ENCODE data around the gene PLEKHH1. TPM values are rescaled to one million over a fixed set of nuclear protein-coding genes. Genes with fewer than 3 reads are reported as not detected.

The PLEKHH1 gene
- total and polyA plus RNA-seq, 2 of the 8 experiments (the other 6 are each of a cell fraction or from before 2014, with no cell fraction given): 28.3 to 33.3 TPM

GRCh38 chr14:67524634-67524963, 8.5 kb upstream of the PLEKHH1 start:
- Histone ChIP-seq H4K8ac (ENCODE audit: extremely low read depth, insufficient read depth, low read length) (no peak overlapping the region), H3K27ac (ENCODE audit: low read depth, low read length) (no peak overlapping the region), H3K36me3 (ENCODE audit: control insufficient read depth in 2 of 4, insufficient read depth in 4 of 4, low read length in 3 of 4) (no peaks in the 10 kb centered on the region), H3K23ac (ENCODE audit: insufficient read length) (no peak overlapping the region), H2BK5ac (ENCODE audit: low read depth, low read length) (no peak overlapping the region), H2BK12ac (ENCODE audit: low read depth, low read length) (no peak overlapping the region), H4K20me1 (replicated peaks in 1 of 2; ENCODE audit: control insufficient read depth in 1 of 2, insufficient read depth in 2 of 2, low read length in 2 of 2) (no peaks in the 10 kb centered on the region), H3K4me2 (ENCODE audit: insufficient read depth in 1 of 2, low read depth in 2 of 2, low read length in 2 of 2) (no peak overlapping the region), H3K27me3 (replicated peaks in 1 of 4; ENCODE audit: control insufficient read depth in 3 of 4, extremely low read depth in 1 of 4, insufficient read depth in 3 of 4, low read length in 3 of 4) (no peaks in the 10 kb centered on the region), H3K18ac (ENCODE audit: extremely low read depth, low read length) (no peak overlapping the region), H3K14ac (ENCODE audit: insufficient read length) (no peak overlapping the region), H2BK15ac (ENCODE audit: low read length) (no peak overlapping the region), H2BK20ac (ENCODE audit: low read length) (no peak overlapping the region), H3K79me2 (ENCODE audit: control insufficient read depth in 1 of 2, insufficient read depth in 2 of 2, low read length in 2 of 2) (no peaks in the 10 kb centered on the region), H3K79me1 (ENCODE audit: low read depth, low read length) (no peaks in the 10 kb centered on the region), H4K5ac (ENCODE audit: insufficient read length, low read depth, low read length) (no peak overlapping the region), H3K4me3 (ENCODE audit: extremely low read depth in 1 of 4, insufficient read depth in 2 of 4, low read depth in 3 of 4, low read length in 4 of 4) (no peak overlapping the region), H3K9ac (replicated peaks in 1 of 4; ENCODE audit: extremely low read depth in 1 of 4, low read depth in 3 of 4, low read length in 3 of 4) (no peak overlapping the region), H3K23me2 (ENCODE audit: low read depth, low read length) (no peaks in the 10 kb centered on the region), H3K56ac (replicated peaks; ENCODE audit: insufficient read length, low read depth, low read length) (no peak overlapping the region), H3K4me1 (replicated peaks in 1 of 4; ENCODE audit: control insufficient read depth in 3 of 4, insufficient read depth in 4 of 4, low read length in 3 of 4) (no peaks in the 10 kb centered on the region; a peak in 1 of 7 replicates), H3K9me3 (ENCODE audit: insufficient read depth in 2 of 2, low read depth in 1 of 2, low read length in 1 of 2) (no peaks in the 10 kb centered on the region), H3K4ac (replicated peaks; ENCODE audit: insufficient read length, low read depth, low read length) (no peak overlapping the region), H2BK120ac (replicated peaks; ENCODE audit: low read depth, low read length) (no peak overlapping the region), H2AFZ (ENCODE audit: low read length) (no peak overlapping the region), H2AK5ac (ENCODE audit: low read depth, low read length) (no peak overlapping the region), H4K91ac (replicated peaks; ENCODE audit: insufficient read length, low read length) (no peak overlapping the region)
- ChIA-PET CTCF (ENCODE audit: partially characterized antibody) (interaction anchor here (1.0 to 43.6 kb wide), 8 partner anchors 10 to 121 kb away, joined by 3 to 924 read pairs (median 8); no protein-coding TSS in a partner anchor), POLR2A (ENCODE audit: partially characterized antibody) (interaction anchor here (0.7 to 1.1 kb wide), 2 partner anchors 8 to 17 kb away, joined by 3 to 4 read pairs; partner anchors contain the start of gene PLEKHH1)
- 84% methylated on average over 3 of the region's 3 CpGs; no CpG with 5 or more reads in 1 of the 2 experiments for WGBS, 2 experiments (ENCODE audit: extremely low coverage in 1 of 2, insufficient coverage in 1 of 2, insufficient read length in 1 of 2, insufficient replicate concordance in 2 of 2, low coverage in 1 of 2, low lambda C conversion rate in 2 of 2, missing lambda C conversion rate in 1 of 2)
- no peak for DNase-seq (ENCODE audit: low read depth in 1 of 2, low spot score in 2 of 2)
- TF ChIP-seq KDM5A (IDR thresholded peaks at IDR 0.05; ENCODE audit: low read length) (no peak), TAF1 (IDR thresholded peaks at IDR 0.05; ENCODE audit: low read depth, low read length) (no peak), HDAC6 (IDR thresholded peaks at IDR 0.05; ENCODE audit: low read depth, low read length) (no peak), POU5F1 (IDR thresholded peaks at IDR 0.05; ENCODE audit: low read depth, low read length) (no peak), RNF2 (IDR thresholded peaks at IDR 0.05; ENCODE audit: borderline replicate concordance, low read depth, low read length, missing control alignments, poor library complexity, severe bottlenecking) (no peak)
- no peak for FAIRE-seq
